ENCODE measurements around the gene FBXL5. TPM values are rescaled to one million over a fixed set of nuclear protein-coding genes. Genes with fewer than 3 reads are reported as not detected.

Gene FBXL5
- total and polyA plus RNA-seq, 10 donors = 33.8 to 210 (median 105) TPM

GRCh38 chr4:15682242-15683142 is 27.3 kb upstream of the FBXL5 start:
- peaks cover 0 to 17% (median 9%) of the 10 kb centered on the region in 6 donors for H3K36me3 ChIP-seq
- intact Hi-C loops (cut with DNase I; ENCODE audit: low total_unique reads) = no loop called here
- 34 to 57% (median 36%) methylated on average over 6 of the region's 6 CpGs for WGBS, 5 donors
- peak overlapping the region; percentile 89 to 99 (median 94) for H3K27ac ChIP-seq
- peaks cover 14 to 87% (median 38%) of the 10 kb centered on the region in 6 donors for H3K4me1 ChIP-seq
- H3K27me3 ChIP-seq (replicated peaks in 1 of 7) = no peaks in the 10 kb centered on the region
- H3K9me3 ChIP-seq = no peaks in the 10 kb centered on the region
- H3K4me3 ChIP-seq = peak overlapping the region; percentile 69 to 82 (median 75)
- no peak for TF ChIP-seq POLR2AphosphoS5 (IDR thresholded peaks at IDR 0.05)
- TF ChIP-seq POLR2A (IDR thresholded peaks at IDR 0.05) = no peak
- no peak for TF ChIP-seq CTCF (IDR thresholded peaks at IDR 0.05 in 8 of 11, conservative IDR thresholded peaks at IDR 0.05 in 3 of 11)
- no peak for DNase-seq

- no peaks in the 10 kb centered on the region for H3K27me3 ChIP-seq (replicated peaks in 1 of 7)
- peak within 1 kb of the TSS; percentile 69 to 82 (median 75) for H3K4me3 ChIP-seq
- H3K4me1 ChIP-seq = peaks cover 14 to 90% (median 36%) of the 10 kb centered on the region in 6 donors
- H3K27ac ChIP-seq = peak within 1 kb of the TSS; percentile 89 to 99 (median 94)
- no peaks in the 10 kb centered on the region for H3K9me3 ChIP-seq
- TF ChIP-seq CTCF (IDR thresholded peaks at IDR 0.05 in 8 of 11, conservative IDR thresholded peaks at IDR 0.05 in 3 of 11) (peak in 7 of 11 experiments; percentile 25 to 63 (median 50)), POLR2A (IDR thresholded peaks at IDR 0.05) (peak in 2 of 3 donors; percentile 37 to 39), POLR2AphosphoS5 (IDR thresholded peaks at IDR 0.05) (peak; percentile 87 to 93 (median 92))
- intact Hi-C loops (cut with DNase I; ENCODE audit: low total_unique reads) = no loop called here
- DNase-seq = peak; percentile 99
- H3K36me3 ChIP-seq = peaks cover 0 to 8% (median 5%) of the 10 kb centered on the region in 6 donors
- WGBS, 5 donors = 0 to 1% (median 0%) methylated on average over 56 of the region's 56 CpGs
Measured at GRCh38 chr4:15681372-15682241, 26.4 kb upstream of the FBXL5 start, which contains the start of gene FAM200B. Gene FAM200B, plus strand, starts transcription at chr4:15681827. Its CDS starts 5,151 bp downstream, at chr4:15686978.

GRCh38 chr4:15681067-15681371 is 25.9 kb upstream of the FBXL5 start:
- DNase-seq = no peak
- Histone ChIP-seq H3K4me1 (peaks cover 14 to 89% (median 36%) of the 10 kb centered on the region in 6 donors), H3K27ac (peak overlapping the region in 7 of 8 donors; percentile 91 to 99 (median 95)), H3K36me3 (peaks cover 0 to 2% (median under 1%) of the 10 kb centered on the region in 6 donors), H3K9me3 (no peaks in the 10 kb centered on the region), H3K4me3 (peak overlapping the region; percentile 69 to 82 (median 75)), H3K27me3 (replicated peaks in 1 of 7) (no peaks in the 10 kb centered on the region)
- 1 to 3% (median 2%) methylated on average over 14 of the region's 14 CpGs for WGBS, 5 donors
- no peak for TF ChIP-seq CTCF (IDR thresholded peaks at IDR 0.05 in 8 of 11, conservative IDR thresholded peaks at IDR 0.05 in 3 of 11)
- TF ChIP-seq POLR2AphosphoS5 (IDR thresholded peaks at IDR 0.05) = no peak
- intact Hi-C loops (cut with DNase I; ENCODE audit: low total_unique reads) = no loop called here
